ENCODE measurements around the gene APC. TPM values are rescaled to one million over a fixed set of nuclear protein-coding genes. Genes with fewer than 3 reads are reported as not detected.

The APC gene
- total RNA-seq, 6 experiments from 2014 or later = 51.9 to 69.2 (median 53.9) TPM

DNA sequence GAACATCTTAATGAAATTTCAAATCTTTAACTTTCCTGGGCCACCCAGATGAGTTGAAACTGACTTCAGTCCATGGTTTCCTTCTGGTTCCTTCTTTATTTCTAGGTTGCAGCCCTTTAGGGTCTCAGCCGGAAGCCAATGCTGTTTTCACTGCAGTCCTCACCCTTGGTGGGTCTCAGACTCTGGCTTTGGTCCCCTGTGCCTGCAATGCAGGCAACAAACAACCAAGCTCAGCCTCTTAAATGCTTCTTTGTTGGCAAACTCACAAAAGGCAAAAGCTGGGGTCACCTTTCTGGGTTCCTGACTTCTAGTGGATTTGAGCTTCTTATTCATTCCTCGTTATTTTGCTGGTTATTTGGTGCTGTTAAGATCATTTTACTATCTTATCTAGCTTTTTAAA, 19.3 kb upstream of the APC start:
- H3K36me3 Mint-ChIP-seq (ENCODE audit: low read depth) = peaks cover 5% of the 10 kb centered on the region
- no peak overlapping the region for H3K4me3 Mint-ChIP-seq
- DNase-seq = no peak
- TF ChIP-seq, protein P1, sequence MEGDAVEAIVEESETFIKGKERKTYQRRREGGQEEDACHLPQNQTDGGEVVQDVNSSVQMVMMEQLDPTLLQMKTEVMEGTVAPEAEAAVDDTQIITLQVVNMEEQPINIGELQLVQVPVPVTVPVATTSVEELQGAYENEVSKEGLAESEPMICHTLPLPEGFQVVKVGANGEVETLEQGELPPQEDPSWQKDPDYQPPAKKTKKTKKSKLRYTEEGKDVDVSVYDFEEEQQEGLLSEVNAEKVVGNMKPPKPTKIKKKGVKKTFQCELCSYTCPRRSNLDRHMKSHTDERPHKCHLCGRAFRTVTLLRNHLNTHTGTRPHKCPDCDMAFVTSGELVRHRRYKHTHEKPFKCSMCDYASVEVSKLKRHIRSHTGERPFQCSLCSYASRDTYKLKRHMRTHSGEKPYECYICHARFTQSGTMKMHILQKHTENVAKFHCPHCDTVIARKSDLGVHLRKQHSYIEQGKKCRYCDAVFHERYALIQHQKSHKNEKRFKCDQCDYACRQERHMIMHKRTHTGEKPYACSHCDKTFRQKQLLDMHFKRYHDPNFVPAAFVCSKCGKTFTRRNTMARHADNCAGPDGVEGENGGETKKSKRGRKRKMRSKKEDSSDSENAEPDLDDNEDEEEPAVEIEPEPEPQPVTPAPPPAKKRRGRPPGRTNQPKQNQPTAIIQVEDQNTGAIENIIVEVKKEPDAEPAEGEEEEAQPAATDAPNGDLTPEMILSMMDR (IDR thresholded peaks at IDR 0.05) = no peak
- H3K4me1 Mint-ChIP-seq (ENCODE audit: low read depth) = peaks cover 48% of the 10 kb centered on the region
- no peaks in the 10 kb centered on the region for H3K9me3 Mint-ChIP-seq
- H3K27me3 Mint-ChIP-seq (ENCODE audit: insufficient read depth) = no peaks in the 10 kb centered on the region; the same call in 1 of the 2 replicates
- no peak overlapping the region for H3K27ac Mint-ChIP-seq

DNA sequence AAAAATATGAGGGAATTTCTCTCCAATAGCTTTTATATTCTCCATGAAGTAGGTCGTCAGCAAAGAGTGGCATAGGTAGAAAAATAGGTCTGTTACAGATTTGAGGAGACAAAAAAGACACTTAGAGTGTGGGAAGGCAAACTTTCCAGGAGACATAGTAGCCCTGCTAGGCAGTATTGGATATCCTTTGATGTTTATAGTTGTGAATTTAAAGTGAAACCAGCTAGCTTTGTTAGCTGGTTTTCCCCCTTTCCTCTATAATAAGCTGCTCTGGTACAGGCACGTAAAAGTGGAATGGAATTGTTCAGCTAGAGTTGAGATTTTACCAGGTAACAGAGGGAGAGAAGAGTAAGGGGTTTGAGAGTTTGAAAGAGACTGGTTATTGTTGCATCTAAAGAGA, 17.1 kb upstream of the APC start:
- peaks cover 41% of the 10 kb centered on the region for H3K4me1 Mint-ChIP-seq (ENCODE audit: low read depth)
- no peak for DNase-seq
- no peaks in the 10 kb centered on the region; the same call in none of the 2 replicates for H3K27me3 Mint-ChIP-seq (ENCODE audit: insufficient read depth)
- TF ChIP-seq, protein P1 (IDR thresholded peaks at IDR 0.05) = no peak
- no peaks in the 10 kb centered on the region for H3K9me3 Mint-ChIP-seq
- H3K36me3 Mint-ChIP-seq (ENCODE audit: low read depth) = peaks cover 5% of the 10 kb centered on the region
- no peak overlapping the region; the same call in 1 of the 2 replicates for H3K27ac Mint-ChIP-seq
- H3K4me3 Mint-ChIP-seq = peak overlapping the region; percentile 34; the same call in 1 of the 2 replicates

DNA sequence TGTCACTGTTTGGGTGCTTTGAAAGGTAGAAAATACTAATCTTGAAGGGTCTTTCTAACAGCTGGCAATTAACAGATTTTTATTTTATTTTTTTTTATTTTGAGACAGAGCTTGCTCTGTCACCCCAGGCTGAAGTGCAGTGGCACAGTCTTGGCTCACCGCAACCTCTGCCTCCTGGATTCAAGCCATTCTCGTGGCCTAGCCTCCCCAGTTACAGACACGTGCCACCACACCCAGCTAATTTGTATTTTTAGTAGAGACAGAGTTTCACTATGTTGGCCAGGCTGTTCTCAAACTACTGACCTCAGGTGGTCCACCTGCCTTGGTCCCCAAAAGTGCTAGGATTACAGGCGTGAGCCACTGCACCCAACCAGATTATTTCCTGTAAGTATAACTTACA, 12.8 kb upstream of the APC start:
- Mint-ChIP-seq H3K4me1 (ENCODE audit: low read depth) (peaks cover 22% of the 10 kb centered on the region), H3K27ac (no peak overlapping the region), H3K9me3 (no peaks in the 10 kb centered on the region), H3K4me3 (no peak overlapping the region), H3K27me3 (ENCODE audit: insufficient read depth) (no peaks in the 10 kb centered on the region; the same call in none of the 2 replicates), H3K36me3 (ENCODE audit: low read depth) (peaks cover 5% of the 10 kb centered on the region)
- DNase-seq = no peak
- TF ChIP-seq, protein P1 (IDR thresholded peaks at IDR 0.05) = no peak

DNA sequence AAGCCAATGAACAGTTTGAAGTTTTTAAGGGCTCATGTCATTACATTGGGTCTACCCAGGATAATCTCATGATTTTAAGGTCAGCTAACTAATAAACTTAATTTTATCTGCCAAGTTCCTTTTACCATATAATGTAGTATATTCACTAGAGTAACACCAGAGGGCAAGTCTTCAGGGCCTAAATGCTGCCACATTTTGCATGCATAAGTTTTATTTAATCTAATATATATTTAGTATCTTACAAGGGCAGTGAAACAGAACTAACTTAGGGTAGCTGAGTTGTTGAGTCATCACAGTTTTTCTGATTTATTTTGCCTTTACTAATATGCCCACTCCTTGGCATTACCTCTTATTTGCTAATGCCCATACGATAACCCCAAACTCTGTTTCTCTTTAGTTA, 8.1 kb upstream of the APC start:
- no peaks in the 10 kb centered on the region for H3K9me3 Mint-ChIP-seq
- no peak overlapping the region for H3K4me3 Mint-ChIP-seq
- no peak overlapping the region for H3K27ac Mint-ChIP-seq
- H3K4me1 Mint-ChIP-seq (ENCODE audit: low read depth) = peaks cover 39% of the 10 kb centered on the region
- no peaks in the 10 kb centered on the region for H3K36me3 Mint-ChIP-seq (ENCODE audit: low read depth)
- no peaks in the 10 kb centered on the region; the same call in 1 of the 2 replicates for H3K27me3 Mint-ChIP-seq (ENCODE audit: insufficient read depth)
- DNase-seq = no peak
- TF ChIP-seq, protein P1 (IDR thresholded peaks at IDR 0.05) = peak; percentile 15; the same call in 1 of the 2 replicates

DNA sequence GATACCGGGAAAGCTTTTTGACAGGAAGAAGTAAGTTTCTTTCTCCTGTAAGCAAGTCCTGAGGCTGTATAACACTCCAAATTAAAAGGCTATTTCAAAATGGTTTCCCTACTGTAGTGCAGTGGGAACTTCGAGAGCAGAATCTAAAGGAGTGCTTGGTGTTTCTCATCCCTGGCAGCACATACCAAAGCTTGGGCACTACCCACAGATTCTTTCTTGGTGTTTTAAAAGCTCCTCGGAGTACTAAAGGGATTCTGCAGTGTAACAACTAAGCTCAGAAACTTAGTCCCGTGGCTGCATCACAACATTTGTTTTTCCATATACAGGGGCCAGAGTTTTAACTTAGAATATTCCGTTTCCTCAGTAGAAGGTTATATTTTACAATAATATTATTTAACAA, 5.6 kb upstream of the APC start:
- no peaks in the 10 kb centered on the region; the same call in 1 of the 2 replicates for H3K27me3 Mint-ChIP-seq (ENCODE audit: insufficient read depth)
- no peaks in the 10 kb centered on the region for H3K9me3 Mint-ChIP-seq
- DNase-seq = no peak
- no peak overlapping the region for H3K4me3 Mint-ChIP-seq
- TF ChIP-seq, protein P1 (IDR thresholded peaks at IDR 0.05) = no peak
- no peak overlapping the region for H3K27ac Mint-ChIP-seq
- peaks cover 59% of the 10 kb centered on the region for H3K4me1 Mint-ChIP-seq (ENCODE audit: low read depth)
- no peaks in the 10 kb centered on the region for H3K36me3 Mint-ChIP-seq (ENCODE audit: low read depth)

DNA sequence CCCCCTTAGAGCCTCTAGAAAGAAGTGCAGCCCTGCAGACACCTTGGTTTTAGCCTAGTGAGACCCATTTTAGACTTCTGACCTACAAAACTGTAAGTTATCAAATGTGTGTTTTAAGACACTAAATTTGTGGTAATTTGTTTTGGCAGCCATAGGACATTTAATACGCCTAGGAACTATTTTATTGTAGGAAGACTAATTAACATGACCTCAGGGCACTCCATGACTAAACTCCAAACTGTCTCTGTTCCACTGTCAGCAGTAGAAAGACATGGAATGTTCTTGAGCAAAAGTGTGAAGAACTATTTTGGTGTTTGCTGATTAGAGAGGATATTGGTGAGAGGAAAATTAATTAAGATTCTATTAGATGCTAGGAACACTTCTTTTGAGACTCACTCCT, 4.1 kb upstream of the APC start:
- Mint-ChIP-seq H3K4me1 (ENCODE audit: low read depth) (peaks cover 69% of the 10 kb centered on the region), H3K4me3 (no peak overlapping the region), H3K36me3 (ENCODE audit: low read depth) (no peaks in the 10 kb centered on the region), H3K27me3 (ENCODE audit: insufficient read depth) (no peaks in the 10 kb centered on the region; the same call in 1 of the 2 replicates), H3K27ac (no peak overlapping the region; the same call in 1 of the 2 replicates), H3K9me3 (no peaks in the 10 kb centered on the region)
- peak; percentile 23 for DNase-seq
- TF ChIP-seq, protein P1 (IDR thresholded peaks at IDR 0.05) = no peak

All from HFFc6 (cell line).